IPS-18a (cell line): ENCODE measurements around the gene SDCCAG8.
"Not testable (repeated sequence)": the region's sequence is repeated elsewhere in the genome, so short reads cannot be mapped to it uniquely, and the experiment has no call there.

ENCODE experiments used
- H3K27ac ChIP-seq: one replicate; pipeline ENCODE4 v1.5.1; 2013; ENCODE audit warnings: low read length
- H3K27me3 ChIP-seq: one replicate; pipeline ENCODE4 v1.6.1; 2013; ENCODE audit warnings: mild to moderate bottlenecking, low read length; ENCODE audit not compliant: control insufficient read depth, insufficient read depth
- H3K36me3 ChIP-seq: one replicate; pipeline ENCODE4 v1.6.1; 2013; ENCODE audit warnings: low read depth, low read length; ENCODE audit not compliant: control insufficient read depth
- H3K4me1 ChIP-seq: one replicate; pipeline ENCODE4 v1.6.1; 2013; ENCODE audit warnings: low read depth, low read length; ENCODE audit not compliant: control insufficient read depth
- H3K4me3 ChIP-seq: one replicate; pipeline ENCODE4 v1.5.1; 2013; ENCODE audit warnings: low read length
- H3K9ac ChIP-seq: one replicate; pipeline ENCODE4 v1.6.1; 2013; ENCODE audit warnings: mild to moderate bottlenecking, low read length, moderate library complexity
- H3K9me3 ChIP-seq: one replicate; pipeline ENCODE4 v1.6.1; 2013; ENCODE audit warnings: low read depth, low read length; ENCODE audit not compliant: control insufficient read depth

The SDCCAG8 gene

GRCh38 chr1:243315893-243316292 is 60.1 kb downstream of the SDCCAG8 start:
- H3K27me3 ChIP-seq: no peaks in the 10 kb centered on the region
- peak overlapping the region; percentile 35 for H3K9ac ChIP-seq

DNA sequence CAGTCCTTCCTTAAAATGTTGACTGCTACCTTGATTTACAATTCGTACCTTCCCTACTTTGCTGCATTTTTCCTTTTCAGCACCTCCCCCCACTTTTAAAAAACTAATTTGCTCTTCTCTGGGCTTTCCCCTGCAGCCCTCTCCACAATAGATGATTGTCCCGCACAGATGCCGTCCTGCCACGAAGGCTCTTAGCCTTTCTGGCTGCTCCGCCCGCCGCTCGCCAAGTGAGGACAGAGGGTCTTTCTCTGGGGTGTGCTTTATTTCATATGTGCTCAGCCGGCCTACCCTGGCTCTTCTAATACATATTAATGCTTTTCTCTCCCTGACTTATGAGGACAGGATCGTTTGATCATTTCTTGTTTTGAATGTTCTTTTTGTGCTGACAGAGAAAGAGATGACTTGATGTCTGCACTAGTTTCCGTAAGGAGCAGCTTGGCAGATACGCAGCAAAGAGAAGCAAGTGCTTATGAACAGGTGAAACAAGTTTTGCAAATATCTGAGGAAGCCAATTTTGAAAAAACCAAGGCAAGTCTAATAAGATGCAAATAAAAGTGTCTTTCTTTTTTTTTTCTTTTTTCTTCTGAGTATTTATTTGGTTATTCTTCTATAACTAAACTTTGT is 60.6 kb downstream of the SDCCAG8 start:
- Histone ChIP-seq H3K9me3 (no peaks in the 10 kb centered on the region), H3K4me1 (peaks cover 22% of the 10 kb centered on the region), H3K4me3 (peak overlapping the region; percentile 36), H3K27ac (no peak overlapping the region), H3K27me3 (no peaks in the 10 kb centered on the region), H3K9ac (peak overlapping the region; percentile 35), H3K36me3 (no peaks in the 10 kb centered on the region)

More at GRCh38 chr1:243315893-243316292, 60.1 kb downstream of the SDCCAG8 start:
- Histone ChIP-seq H3K9me3 (no peaks in the 10 kb centered on the region), H3K36me3 (no peaks in the 10 kb centered on the region), H3K4me3 (peak overlapping the region; percentile 36), H3K4me1 (peaks cover 22% of the 10 kb centered on the region), H3K27ac (no peak overlapping the region)

DNA sequence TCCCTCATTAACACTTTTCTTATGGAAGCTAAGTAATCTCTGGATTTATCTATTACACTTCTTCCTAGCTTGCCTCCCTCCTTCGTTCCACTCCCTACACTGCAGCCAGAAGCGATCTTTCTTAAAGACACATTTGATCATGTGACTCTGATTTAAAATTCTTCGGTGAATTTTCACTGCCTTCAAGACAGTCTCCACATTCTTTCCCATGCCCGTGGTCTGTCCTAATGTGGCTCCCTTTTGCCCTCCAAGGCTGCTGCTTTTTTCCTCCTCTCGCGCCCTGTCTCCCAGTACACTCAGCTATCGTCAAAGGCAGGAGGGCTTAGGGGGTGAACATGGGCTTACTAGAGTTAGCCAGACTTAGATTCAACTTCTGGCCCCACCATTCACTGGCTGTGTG is 64.4 kb downstream of the SDCCAG8 start:
- H3K27ac ChIP-seq: no peak overlapping the region
- H3K36me3 ChIP-seq: no peaks in the 10 kb centered on the region
- H3K9ac ChIP-seq: no peak overlapping the region
- H3K27me3 ChIP-seq: no peaks in the 10 kb centered on the region
- H3K4me1 ChIP-seq: peaks cover 19% of the 10 kb centered on the region
- H3K9me3 ChIP-seq: no peaks in the 10 kb centered on the region
- no peak overlapping the region for H3K4me3 ChIP-seq

DNA sequence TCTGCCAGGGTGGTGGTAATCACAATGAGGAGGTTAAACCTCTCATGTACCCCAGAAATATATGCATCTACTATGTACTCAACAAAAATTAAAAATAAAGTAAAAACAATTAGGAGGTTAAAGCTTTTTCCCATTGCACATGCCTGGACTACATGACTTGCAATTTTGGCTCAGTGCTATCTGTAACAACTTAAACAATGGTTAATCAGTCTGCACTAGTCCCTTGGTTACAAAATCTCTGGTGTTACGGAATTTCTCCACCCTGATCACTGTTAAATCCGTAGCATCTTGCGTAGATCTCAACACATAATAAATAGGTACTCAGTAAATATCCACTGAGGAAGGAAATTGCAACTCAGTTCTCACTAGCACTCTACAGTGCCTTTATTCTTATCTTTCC is 66.5 kb downstream of the SDCCAG8 start:
- H3K27ac ChIP-seq: no peak overlapping the region
- H3K27me3 ChIP-seq: no peaks in the 10 kb centered on the region
- H3K9ac ChIP-seq: no peak overlapping the region
- H3K4me1 ChIP-seq: no peaks in the 10 kb centered on the region
- no peaks in the 10 kb centered on the region for H3K36me3 ChIP-seq
- H3K9me3 ChIP-seq: no peaks in the 10 kb centered on the region
- no peak overlapping the region for H3K4me3 ChIP-seq

DNA sequence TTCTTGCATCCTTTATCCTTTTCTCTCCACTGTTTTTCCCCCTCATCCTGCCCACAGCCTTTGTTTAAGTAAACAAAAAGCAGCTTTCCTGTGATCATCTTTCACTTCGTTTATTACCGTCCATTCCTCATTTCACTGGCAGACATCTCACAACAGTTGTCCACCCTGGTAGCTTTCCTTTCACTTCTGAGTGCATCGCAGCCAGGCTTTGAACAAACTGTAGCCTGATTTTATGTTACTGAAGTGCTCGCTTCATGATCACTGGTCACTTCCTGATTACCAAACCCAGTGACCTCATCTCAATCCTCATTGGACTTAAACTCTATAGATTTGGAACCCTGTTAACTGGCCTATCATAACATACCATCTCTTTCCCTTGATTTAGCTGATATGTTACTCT is 67.7 kb downstream of the SDCCAG8 start:
- Histone ChIP-seq H3K4me1 (no peaks in the 10 kb centered on the region), H3K9me3 (no peaks in the 10 kb centered on the region), H3K27ac (no peak overlapping the region), H3K36me3 (no peaks in the 10 kb centered on the region), H3K27me3 (no peaks in the 10 kb centered on the region), H3K9ac (no peak overlapping the region), H3K4me3 (no peak overlapping the region)

GRCh38 chr1:243325305-243325890 is 69.6 kb downstream of the SDCCAG8 start:
- Histone ChIP-seq H3K9ac (no peak overlapping the region), H3K27ac (no peak overlapping the region), H3K4me3 (no peak overlapping the region), H3K4me1 (no peaks in the 10 kb centered on the region), H3K36me3 (no peaks in the 10 kb centered on the region), H3K27me3 (no peaks in the 10 kb centered on the region), H3K9me3 (no peaks in the 10 kb centered on the region)

GRCh38 chr1:243332440-243332839 is 76.6 kb downstream of the SDCCAG8 start:
- Histone ChIP-seq H3K4me3 (no peak overlapping the region), H3K27ac (no peak overlapping the region), H3K9me3 (no peaks in the 10 kb centered on the region), H3K9ac (no peak overlapping the region), H3K4me1 (no peaks in the 10 kb centered on the region), H3K36me3 (peaks cover 2% of the 10 kb centered on the region), H3K27me3 (no peaks in the 10 kb centered on the region)

- Histone ChIP-seq H3K4me1 (no peaks in the 10 kb centered on the region), H3K9me3 (no peaks in the 10 kb centered on the region), H3K36me3 (peaks cover 2% of the 10 kb centered on the region), H3K27me3 (no peaks in the 10 kb centered on the region), H3K4me3 (no peak overlapping the region), H3K9ac (no peak overlapping the region), H3K27ac (no peak overlapping the region)
Measured at GRCh38 chr1:243335292-243335691, 79.5 kb downstream of the SDCCAG8 start.

DNA sequence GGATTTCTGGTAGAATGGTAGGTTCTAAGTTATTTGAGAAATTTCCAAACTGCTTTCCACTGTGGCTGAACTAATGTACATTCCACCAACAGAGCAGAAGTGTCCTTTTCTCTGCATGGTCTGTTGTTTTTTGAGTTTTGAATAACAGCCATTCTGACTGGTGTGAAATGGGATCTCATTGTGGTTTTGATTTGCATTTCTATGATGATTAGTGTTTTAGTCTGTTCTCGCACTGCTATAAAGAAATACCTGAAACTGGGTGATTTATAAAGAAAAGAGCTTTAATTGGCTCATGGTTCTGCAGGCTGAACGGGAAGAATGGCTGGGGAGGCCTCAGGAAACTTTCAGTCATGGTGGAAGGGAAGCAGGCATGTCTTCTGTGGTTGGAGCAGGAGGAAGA is 80.3 kb downstream of the SDCCAG8 start:
- Histone ChIP-seq H3K27me3 (no peaks in the 10 kb centered on the region), H3K36me3 (peaks cover under 1% of the 10 kb centered on the region), H3K4me1 (no peaks in the 10 kb centered on the region), H3K4me3 (no peak overlapping the region), H3K27ac (no peak overlapping the region), H3K9ac (no peak overlapping the region), H3K9me3 (no peaks in the 10 kb centered on the region)

DNA sequence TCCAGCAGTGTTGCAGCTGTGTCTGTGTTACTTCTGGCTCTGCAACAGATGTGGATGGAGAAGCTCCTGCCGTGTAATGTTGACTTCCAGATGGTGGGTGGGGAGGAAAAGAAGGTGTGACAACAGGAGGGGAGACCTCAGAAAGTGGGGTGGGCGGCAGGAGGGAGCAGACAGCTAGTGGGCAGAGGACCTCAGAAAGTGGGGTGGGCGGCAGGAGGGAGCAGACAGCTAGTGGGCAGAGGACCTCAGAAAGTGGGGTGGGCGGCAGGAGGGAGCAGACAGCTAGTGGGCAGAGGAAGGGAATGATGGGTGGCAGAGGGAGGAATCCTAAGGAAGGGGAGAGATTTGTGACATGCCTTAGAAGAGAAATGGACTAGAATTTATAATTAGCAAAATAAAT is 83.0 kb downstream of the SDCCAG8 start:
- not testable (repeated sequence) for H3K4me3 ChIP-seq, H3K9me3 ChIP-seq, H3K9ac ChIP-seq, H3K27ac ChIP-seq, H3K27me3 ChIP-seq, H3K36me3 ChIP-seq, H3K4me1 ChIP-seq

- Histone ChIP-seq H3K4me3 (no peak overlapping the region), H3K27ac (no peak overlapping the region), H3K9ac (no peak overlapping the region), H3K27me3 (no peaks in the 10 kb centered on the region), H3K36me3 (no peaks in the 10 kb centered on the region), H3K4me1 (no peaks in the 10 kb centered on the region), H3K9me3 (no peaks in the 10 kb centered on the region)
Measured at GRCh38 chr1:243341074-243341473, 85.2 kb downstream of the SDCCAG8 start.
